ENCODE data around the gene MESP2.

DNA sequence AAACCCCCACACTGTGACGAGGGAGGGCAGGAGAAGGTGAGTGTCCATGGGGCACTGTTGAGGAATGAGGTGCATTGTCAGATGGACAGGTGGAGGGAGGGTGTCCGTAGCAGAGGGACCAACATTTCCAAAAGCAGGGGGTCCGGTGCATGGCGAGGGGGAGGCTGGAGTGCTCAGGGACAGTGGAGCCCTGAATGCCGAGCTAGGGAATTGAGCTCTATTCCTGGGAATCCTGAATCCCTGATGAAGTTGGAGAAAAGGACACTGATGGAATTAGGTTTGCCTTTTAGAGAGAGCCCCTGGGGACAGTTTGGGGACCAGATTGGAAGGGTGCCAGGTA is 46.4 kb downstream of the MESP2 start:
- TF ChIP-seq ZNF274 (IDR thresholded peaks at IDR 0.05; ENCODE audit: low read depth, low read length) (no peak), YY1 (IDR thresholded peaks at IDR 0.05; ENCODE audit: insufficient read depth, insufficient read length) (no peak), SUZ12 (IDR thresholded peaks at IDR 0.05; ENCODE audit: extremely low read depth, insufficient read depth, insufficient read length) (no peak)

Data from NT2/D1 (cell line).